Measurements from ENCODE around the gene RERE.

- TF ChIP-seq CTCF (IDR thresholded peaks at IDR 0.05) = no peak
- TF ChIP-seq POLR2A (IDR thresholded peaks at IDR 0.05) = no peak
Observed at GRCh38 chr1:8604041-8604945, 213.1 kb downstream of the RERE start.

All from heart left ventricle (tissue), 13 donors.